ENCODE results near the gene CHAT.

Gene CHAT

DNA sequence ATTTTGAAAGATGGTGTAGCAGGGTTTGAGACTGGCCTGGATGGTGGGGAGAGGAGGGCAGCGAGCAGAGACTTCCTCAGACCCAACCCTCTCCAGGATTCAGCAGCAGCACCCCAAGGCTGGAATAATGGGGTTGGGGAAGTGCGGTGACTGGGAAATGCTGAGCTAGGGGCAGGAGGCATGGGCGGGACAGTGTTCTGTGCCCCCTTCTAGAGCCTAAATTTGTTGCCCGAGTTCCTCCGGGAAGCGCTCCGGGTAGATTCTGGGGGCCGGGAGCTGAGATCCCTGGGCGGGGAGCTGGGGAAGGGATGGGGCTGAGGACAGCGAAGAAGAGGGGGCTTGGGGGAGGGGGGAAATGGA lies at the start of gene CHAT:
Gene CHAT (plus strand): TSS at position 156 of the 360 bp plus-strand sequence. CDS start 153 bp downstream, at position 309.
- no peak within 1 kb of the TSS for H3K4me3 ChIP-seq (ENCODE audit: low read length in 2 of 2)
- no peak within 1 kb of the TSS for H3K27ac ChIP-seq (ENCODE audit: low read length)
- no peaks in the 10 kb centered on the region for H3K36me3 ChIP-seq (ENCODE audit: control insufficient read depth in 2 of 2, insufficient read depth in 2 of 2, low read length in 2 of 2)
- H3K4me1 ChIP-seq (ENCODE audit: control insufficient read depth, insufficient read depth, low read length), result peaks cover 14% of the 10 kb centered on the region
- no peaks in the 10 kb centered on the region for H3K9me3 ChIP-seq (ENCODE audit: control insufficient read depth in 2 of 2, low read length in 2 of 2)
- no peak within 1 kb of the TSS for H3K9ac ChIP-seq (ENCODE audit: low read length in 2 of 2)
- H3K27me3 ChIP-seq (ENCODE audit: control insufficient read depth in 1 of 2, insufficient read depth in 2 of 2, low read length in 2 of 2), result peaks cover 59 to 71% of the 10 kb centered on the region in 2 donors

DNA sequence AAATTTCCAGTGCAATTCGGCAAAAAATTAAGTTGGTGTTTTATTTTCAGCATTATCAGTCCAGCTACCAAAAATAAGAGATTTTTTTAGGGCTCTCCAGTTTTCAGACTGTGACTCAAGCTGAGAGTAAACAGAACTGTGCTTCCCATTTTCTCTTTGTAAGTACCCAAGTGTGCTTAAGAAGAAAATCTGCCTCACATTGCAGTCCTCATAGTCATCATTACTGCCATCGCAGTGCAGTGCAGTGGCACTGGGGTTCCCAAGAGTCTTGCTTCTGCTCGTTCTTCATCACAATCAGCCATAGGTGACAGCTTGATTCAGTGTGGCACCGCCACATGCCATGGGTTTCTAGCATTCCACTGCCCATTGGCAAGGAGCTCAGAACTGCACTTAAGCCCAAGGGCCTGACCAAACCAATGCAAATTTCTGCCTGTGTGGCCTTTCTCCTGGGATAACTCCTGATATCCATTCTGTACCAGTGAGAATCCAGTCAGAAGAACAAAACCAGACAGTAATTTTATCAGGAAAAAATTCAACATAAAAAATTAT lies 49.3 kb upstream of the CHAT start:
- no peaks in the 10 kb centered on the region for H3K36me3 ChIP-seq (ENCODE audit: control insufficient read depth in 2 of 2, insufficient read depth in 2 of 2, low read length in 2 of 2)
- H3K27me3 ChIP-seq (ENCODE audit: control insufficient read depth in 1 of 2, insufficient read depth in 2 of 2, low read length in 2 of 2), result peaks cover 0 to 7% of the 10 kb centered on the region in 2 donors
- H3K27ac ChIP-seq (ENCODE audit: low read length), result no peak overlapping the region
- H3K4me3 ChIP-seq (ENCODE audit: low read length in 2 of 2), result no peak overlapping the region
- H3K9me3 ChIP-seq (ENCODE audit: control insufficient read depth in 2 of 2, low read length in 2 of 2), result peaks cover 0 to 3% of the 10 kb centered on the region in 2 donors
- H3K9ac ChIP-seq (ENCODE audit: low read length in 2 of 2), result no peak overlapping the region
- H3K4me1 ChIP-seq (ENCODE audit: control insufficient read depth, insufficient read depth, low read length), result no peaks in the 10 kb centered on the region

DNA sequence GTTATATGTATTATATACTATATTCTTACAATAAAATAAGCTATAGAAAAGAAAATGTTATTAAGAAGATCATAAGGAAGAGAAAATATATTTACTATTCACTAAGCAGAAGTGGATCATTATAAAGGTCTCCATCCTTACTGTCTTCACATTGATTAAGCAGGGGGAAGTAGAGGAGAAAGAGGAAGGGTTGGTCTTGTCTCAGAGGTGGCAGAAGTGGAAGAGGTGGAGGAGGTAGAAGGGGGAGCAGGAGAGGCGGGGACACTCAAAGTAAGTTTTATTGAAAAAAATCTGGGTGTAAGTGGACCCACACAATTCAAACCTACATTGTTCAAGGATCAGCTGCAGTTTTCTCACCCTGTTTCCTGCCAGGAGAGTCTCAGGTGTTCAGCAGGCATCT lies 46.0 kb upstream of the CHAT start:
- Histone ChIP-seq H3K9me3 (ENCODE audit: control insufficient read depth in 2 of 2, low read length in 2 of 2) (peaks cover 0 to 3% of the 10 kb centered on the region in 2 donors), H3K4me1 (ENCODE audit: control insufficient read depth, insufficient read depth, low read length) (no peaks in the 10 kb centered on the region), H3K9ac (ENCODE audit: low read length in 2 of 2) (no peak overlapping the region), H3K27ac (ENCODE audit: low read length) (no peak overlapping the region), H3K4me3 (ENCODE audit: low read length in 2 of 2) (no peak overlapping the region), H3K36me3 (ENCODE audit: control insufficient read depth in 2 of 2, insufficient read depth in 2 of 2, low read length in 2 of 2) (no peaks in the 10 kb centered on the region), H3K27me3 (ENCODE audit: control insufficient read depth in 1 of 2, insufficient read depth in 2 of 2, low read length in 2 of 2) (peaks cover 0 to 10% of the 10 kb centered on the region in 2 donors)

DNA sequence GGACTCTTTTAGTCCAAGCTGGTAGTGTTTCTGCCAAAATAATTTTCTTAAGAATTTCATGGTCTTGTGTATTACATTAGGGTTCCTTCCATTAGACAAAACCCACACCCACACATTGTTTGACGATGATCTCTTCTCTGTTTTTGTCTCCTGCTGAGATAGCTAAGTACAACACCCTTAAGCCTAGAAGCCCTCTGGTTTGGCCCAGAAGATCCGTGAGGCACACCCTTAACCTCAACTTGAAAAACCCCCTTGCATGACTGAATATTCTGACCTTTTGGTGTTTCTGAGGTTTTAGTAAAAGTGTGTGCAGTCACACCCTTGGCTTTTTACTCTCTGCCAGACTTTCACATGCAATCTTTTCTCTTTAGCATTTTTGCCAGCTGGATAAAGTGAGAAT lies 45.6 kb upstream of the CHAT start:
- Histone ChIP-seq H3K4me3 (ENCODE audit: low read length in 2 of 2) (no peak overlapping the region), H3K27ac (ENCODE audit: low read length) (no peak overlapping the region), H3K36me3 (ENCODE audit: control insufficient read depth in 2 of 2, insufficient read depth in 2 of 2, low read length in 2 of 2) (no peaks in the 10 kb centered on the region), H3K27me3 (ENCODE audit: control insufficient read depth in 1 of 2, insufficient read depth in 2 of 2, low read length in 2 of 2) (peaks cover 0 to 10% of the 10 kb centered on the region in 2 donors), H3K9ac (ENCODE audit: low read length in 2 of 2) (no peak overlapping the region), H3K4me1 (ENCODE audit: control insufficient read depth, insufficient read depth, low read length) (no peaks in the 10 kb centered on the region), H3K9me3 (ENCODE audit: control insufficient read depth in 2 of 2, low read length in 2 of 2) (peaks cover 0 to 3% of the 10 kb centered on the region in 2 donors)

DNA sequence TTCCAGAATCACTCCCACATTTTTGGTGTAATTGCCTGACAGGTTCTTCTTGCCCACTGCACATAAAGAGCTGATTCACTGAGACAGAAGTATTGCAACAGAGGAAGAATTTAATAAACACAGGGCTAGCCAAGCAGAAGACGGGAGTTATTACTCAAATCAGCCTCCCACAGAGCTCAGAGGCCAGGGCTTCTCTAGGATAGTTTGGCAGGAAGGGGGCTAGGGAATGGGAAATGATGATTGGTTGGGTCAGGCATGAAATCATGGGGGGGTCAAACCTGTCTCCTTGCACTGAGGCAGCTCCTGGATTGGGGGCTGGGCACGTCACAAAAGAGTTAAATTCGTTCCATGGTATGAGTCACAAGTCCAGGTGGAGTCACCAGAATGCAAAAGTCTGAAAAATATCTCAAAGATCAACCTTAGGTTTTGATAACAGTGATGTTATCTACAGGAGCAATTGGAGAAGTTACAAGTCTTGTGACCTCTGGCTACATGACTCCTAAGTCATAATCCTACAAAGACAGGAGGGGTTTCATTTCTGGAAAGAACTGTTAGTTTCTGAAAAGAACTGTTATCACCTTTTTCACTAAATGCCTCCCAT lies 44.7 kb upstream of the CHAT start:
- Histone ChIP-seq H3K27me3 (ENCODE audit: control insufficient read depth in 1 of 2, insufficient read depth in 2 of 2, low read length in 2 of 2) (peaks cover 0 to 10% of the 10 kb centered on the region in 2 donors), H3K9me3 (ENCODE audit: control insufficient read depth in 2 of 2, low read length in 2 of 2) (peaks cover 0 to 3% of the 10 kb centered on the region in 2 donors), H3K4me1 (ENCODE audit: control insufficient read depth, insufficient read depth, low read length) (no peaks in the 10 kb centered on the region), H3K27ac (ENCODE audit: low read length) (no peak overlapping the region), H3K9ac (ENCODE audit: low read length in 2 of 2) (no peak overlapping the region), H3K4me3 (ENCODE audit: low read length in 2 of 2) (no peak overlapping the region), H3K36me3 (ENCODE audit: control insufficient read depth in 2 of 2, insufficient read depth in 2 of 2, low read length in 2 of 2) (no peaks in the 10 kb centered on the region)

DNA sequence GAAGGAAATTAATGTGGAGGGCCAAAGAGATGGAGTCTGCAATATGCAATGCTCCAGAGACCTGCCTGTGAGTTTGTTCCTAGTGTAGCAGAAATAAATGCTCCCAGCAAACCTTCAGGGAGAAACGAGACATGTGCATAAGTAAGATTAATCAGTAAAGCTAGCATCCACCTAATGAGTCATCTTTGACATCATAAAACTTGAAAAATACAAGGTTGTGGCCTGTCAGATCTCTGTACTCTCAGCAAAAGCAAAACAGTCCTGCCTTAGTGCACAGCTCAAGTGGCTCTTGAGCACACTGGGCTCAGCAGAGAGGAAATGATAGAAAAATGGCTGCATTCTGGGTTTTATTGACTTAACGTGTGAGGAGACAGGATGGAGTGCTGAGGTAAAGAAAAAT lies 42.4 kb upstream of the CHAT start:
- no peak overlapping the region for H3K4me3 ChIP-seq (ENCODE audit: low read length in 2 of 2)
- H3K36me3 ChIP-seq (ENCODE audit: control insufficient read depth in 2 of 2, insufficient read depth in 2 of 2, low read length in 2 of 2), result no peaks in the 10 kb centered on the region
- peaks cover 0 to 3% of the 10 kb centered on the region in 2 donors for H3K9me3 ChIP-seq (ENCODE audit: control insufficient read depth in 2 of 2, low read length in 2 of 2)
- no peaks in the 10 kb centered on the region for H3K4me1 ChIP-seq (ENCODE audit: control insufficient read depth, insufficient read depth, low read length)
- no peak overlapping the region for H3K27ac ChIP-seq (ENCODE audit: low read length)
- no peak overlapping the region for H3K9ac ChIP-seq (ENCODE audit: low read length in 2 of 2)
- H3K27me3 ChIP-seq (ENCODE audit: control insufficient read depth in 1 of 2, insufficient read depth in 2 of 2, low read length in 2 of 2), result peaks cover 0 to 7% of the 10 kb centered on the region in 2 donors

DNA sequence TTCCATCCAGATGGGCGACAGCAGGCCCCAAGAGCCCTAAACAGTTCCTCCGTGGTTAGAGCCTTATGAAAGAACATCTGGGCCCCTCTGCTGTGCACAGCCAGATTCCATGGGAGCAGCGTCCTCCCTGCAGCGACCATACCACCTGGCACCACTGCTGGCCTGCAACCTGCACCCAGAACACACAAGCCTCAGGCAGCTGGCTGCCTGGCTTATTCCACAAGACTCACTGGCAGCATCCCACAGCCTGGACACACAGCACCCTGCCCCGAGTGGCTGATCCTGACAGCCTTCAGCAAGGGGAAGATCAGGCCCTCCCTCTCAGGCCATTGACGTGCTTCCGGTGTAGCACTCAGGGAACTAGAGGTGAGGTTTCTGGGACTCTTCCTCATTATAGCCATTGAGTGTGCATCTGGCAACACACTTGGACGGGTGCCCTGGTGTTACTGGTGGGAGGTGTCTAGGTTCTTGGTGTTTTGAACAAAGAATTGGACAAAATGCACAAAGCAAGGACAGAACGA lies 41.2 kb upstream of the CHAT start:
- Histone ChIP-seq H3K36me3 (ENCODE audit: control insufficient read depth in 2 of 2, insufficient read depth in 2 of 2, low read length in 2 of 2) (no peaks in the 10 kb centered on the region), H3K27ac (ENCODE audit: low read length) (no peak overlapping the region), H3K4me1 (ENCODE audit: control insufficient read depth, insufficient read depth, low read length) (no peaks in the 10 kb centered on the region), H3K9me3 (ENCODE audit: control insufficient read depth in 2 of 2, low read length in 2 of 2) (peaks cover 0 to 3% of the 10 kb centered on the region in 2 donors), H3K4me3 (ENCODE audit: low read length in 2 of 2) (no peak overlapping the region), H3K9ac (ENCODE audit: low read length in 2 of 2) (no peak overlapping the region), H3K27me3 (ENCODE audit: control insufficient read depth in 1 of 2, insufficient read depth in 2 of 2, low read length in 2 of 2) (peaks cover 0 to 7% of the 10 kb centered on the region in 2 donors)

DNA sequence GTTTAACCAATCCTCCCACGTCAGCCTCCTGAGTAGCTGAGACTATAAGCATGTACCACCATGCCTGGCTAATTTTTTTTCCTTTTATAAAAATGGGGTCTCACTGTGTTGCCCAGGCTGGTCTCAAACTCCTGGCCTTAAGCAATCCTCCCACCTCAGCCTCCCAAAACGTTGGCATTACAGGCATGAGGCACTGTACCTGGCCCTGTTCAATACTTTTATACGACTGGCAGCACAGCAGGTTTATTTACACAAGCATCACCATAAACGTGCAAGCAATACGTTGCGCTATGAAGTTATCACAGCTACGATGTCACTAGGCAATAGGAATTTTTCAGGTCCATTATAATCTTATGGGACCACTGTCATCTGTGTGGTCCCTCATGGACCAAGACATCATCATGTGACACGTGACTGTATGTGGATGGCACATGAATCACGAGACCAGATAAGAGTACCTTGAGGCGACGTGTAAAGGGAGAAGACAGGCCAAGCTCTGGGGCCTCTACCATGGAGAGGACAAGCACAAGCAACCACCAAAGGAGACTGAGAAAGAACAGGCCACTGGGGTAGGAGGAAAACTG lies 38.3 kb upstream of the CHAT start:
- Histone ChIP-seq H3K4me1 (ENCODE audit: control insufficient read depth, insufficient read depth, low read length) (no peaks in the 10 kb centered on the region), H3K27ac (ENCODE audit: low read length) (no peak overlapping the region), H3K36me3 (ENCODE audit: control insufficient read depth in 2 of 2, insufficient read depth in 2 of 2, low read length in 2 of 2) (no peaks in the 10 kb centered on the region), H3K9me3 (ENCODE audit: control insufficient read depth in 2 of 2, low read length in 2 of 2) (no peaks in the 10 kb centered on the region), H3K4me3 (ENCODE audit: low read length in 2 of 2) (no peak overlapping the region), H3K27me3 (ENCODE audit: control insufficient read depth in 1 of 2, insufficient read depth in 2 of 2, low read length in 2 of 2) (peaks cover 0 to 7% of the 10 kb centered on the region in 2 donors), H3K9ac (ENCODE audit: low read length in 2 of 2) (no peak overlapping the region)

DNA sequence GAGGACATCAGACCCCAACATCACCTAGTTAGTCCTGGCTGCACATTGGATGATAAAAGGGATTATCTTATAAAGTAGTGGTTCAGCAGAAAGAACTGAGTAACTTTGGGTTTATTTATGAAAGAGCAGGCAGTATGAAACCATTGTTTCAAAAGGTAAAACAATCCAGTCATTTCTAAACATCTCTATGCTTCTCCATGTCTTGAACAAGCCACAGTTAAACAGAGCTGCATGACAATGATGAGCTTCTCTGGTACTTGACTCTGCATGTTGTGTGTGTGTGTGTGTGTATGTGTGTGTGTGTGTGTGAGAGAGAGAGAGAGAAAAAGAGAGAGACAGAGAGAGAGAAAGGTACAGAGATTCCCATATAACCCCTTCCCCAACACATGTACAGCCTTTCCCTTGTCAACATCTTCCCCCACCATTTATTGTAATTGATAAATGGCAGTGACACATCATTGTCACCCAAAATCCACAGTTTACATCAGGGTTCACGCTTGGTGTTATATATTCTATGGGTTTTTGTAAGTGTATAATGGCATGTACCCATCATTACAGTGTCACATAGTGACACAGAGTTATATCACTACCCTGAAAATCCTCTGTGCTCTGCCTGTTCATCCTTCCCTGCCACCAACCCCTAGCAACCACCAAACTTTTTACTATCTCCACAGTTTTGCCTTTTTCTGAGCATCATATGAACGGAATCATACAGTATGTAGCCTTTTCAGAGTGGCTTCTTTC lies 36.5 kb upstream of the CHAT start:
- H3K4me1 ChIP-seq (ENCODE audit: control insufficient read depth, insufficient read depth, low read length), result no peaks in the 10 kb centered on the region
- no peaks in the 10 kb centered on the region for H3K9me3 ChIP-seq (ENCODE audit: control insufficient read depth in 2 of 2, low read length in 2 of 2)
- no peaks in the 10 kb centered on the region for H3K36me3 ChIP-seq (ENCODE audit: control insufficient read depth in 2 of 2, insufficient read depth in 2 of 2, low read length in 2 of 2)
- H3K27me3 ChIP-seq (ENCODE audit: control insufficient read depth in 1 of 2, insufficient read depth in 2 of 2, low read length in 2 of 2), result peaks cover 0 to 2% of the 10 kb centered on the region in 2 donors
- H3K4me3 ChIP-seq (ENCODE audit: low read length in 2 of 2), result no peak overlapping the region
- no peak overlapping the region for H3K9ac ChIP-seq (ENCODE audit: low read length in 2 of 2)
- no peak overlapping the region for H3K27ac ChIP-seq (ENCODE audit: low read length)

DNA sequence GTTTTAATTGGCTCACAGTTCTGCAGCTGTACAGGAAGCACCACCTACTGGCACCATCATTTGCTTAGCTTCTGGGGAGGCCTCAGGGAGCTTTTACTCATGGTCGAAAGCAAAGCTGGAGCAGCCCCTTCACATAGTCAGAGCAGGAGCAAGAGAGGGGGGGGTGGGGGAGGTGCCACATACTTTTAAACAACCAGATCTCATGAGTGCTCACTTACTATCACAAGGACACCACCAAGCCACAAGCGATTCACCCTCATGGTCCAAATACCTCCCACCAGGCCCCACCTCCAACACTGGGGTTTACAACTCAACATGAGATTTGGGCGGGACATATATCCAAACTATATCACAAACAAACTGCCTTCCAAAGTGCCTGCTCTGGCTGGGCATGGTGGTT lies 35.4 kb upstream of the CHAT start:
- H3K9ac ChIP-seq (ENCODE audit: low read length in 2 of 2), result no peak overlapping the region
- H3K4me3 ChIP-seq (ENCODE audit: low read length in 2 of 2), result no peak overlapping the region
- no peaks in the 10 kb centered on the region for H3K9me3 ChIP-seq (ENCODE audit: control insufficient read depth in 2 of 2, low read length in 2 of 2)
- no peaks in the 10 kb centered on the region for H3K36me3 ChIP-seq (ENCODE audit: control insufficient read depth in 2 of 2, insufficient read depth in 2 of 2, low read length in 2 of 2)
- no peaks in the 10 kb centered on the region for H3K27me3 ChIP-seq (ENCODE audit: control insufficient read depth in 1 of 2, insufficient read depth in 2 of 2, low read length in 2 of 2)
- H3K4me1 ChIP-seq (ENCODE audit: control insufficient read depth, insufficient read depth, low read length), result no peaks in the 10 kb centered on the region
- no peak overlapping the region for H3K27ac ChIP-seq (ENCODE audit: low read length)

Data from stomach smooth muscle (tissue), 2 donors.